OCI-LY1 (cell line): ENCODE data around the gene ST8SIA6.

Experiments used
- H2AFZ ChIP-seq: fragments of 200-600 bp; sonication (generic), shearing (Covaris generic); 2 replicates; pipeline ENCODE4 v1.6.0; 2014; ENCODE audit warnings: antibody characterized with exemption, mild to moderate bottlenecking, low read length
- H3F3A ChIP-seq: fragments of 200-600 bp; sonication (generic), shearing (Covaris generic); 2 replicates; pipeline ENCODE4 v1.6.0; 2014; ENCODE audit warnings: mild to moderate bottlenecking, antibody characterized with exemption, low read length, moderate library complexity; ENCODE audit not compliant: insufficient read depth
- H3K27ac ChIP-seq: fragments of 200-600 bp; sonication (generic); 2 replicates; pipeline ENCODE4 v1.5.1; 2014; ENCODE audit warnings: low read length, mixed run types, mild to moderate bottlenecking, low read depth; ENCODE audit not compliant: poor library complexity, severe bottlenecking
- H3K27me3 ChIP-seq: fragments of 200-600 bp; sonication (generic); 2 replicates; pipeline ENCODE4 v1.6.0; 2014; ENCODE audit warnings: antibody characterized with exemption, mild to moderate bottlenecking, low read length, moderate library complexity; ENCODE audit not compliant: insufficient read depth
- H3K36me3 ChIP-seq: fragments of 200-600 bp; sonication (generic); 2 replicates; pipeline ENCODE4 v1.6.1; 2014; ENCODE audit warnings: mild to moderate bottlenecking, antibody characterized with exemption, low read length, moderate library complexity, mixed read lengths; ENCODE audit not compliant: insufficient read depth
- H3K4me1 ChIP-seq: fragments of 200-600 bp; sonication (generic); 2 replicates; pipeline ENCODE4 v1.5.1; 2014; ENCODE audit warnings: mild to moderate bottlenecking, low read length, moderate library complexity; ENCODE audit not compliant: insufficient read depth, severe bottlenecking
- H3K4me2 ChIP-seq: fragments of 200-600 bp; sonication (generic), shearing (Covaris generic); 2 replicates; pipeline ENCODE4 v1.6.1; 2014; ENCODE audit warnings: low read length
- H3K4me3 ChIP-seq: fragments of 200-600 bp; sonication (generic); 2 replicates; pipeline ENCODE4 v1.5.1; 2014; ENCODE audit warnings: low read length, low read depth, mild to moderate bottlenecking, mixed read lengths; ENCODE audit not compliant: poor library complexity, severe bottlenecking
- H3K79me2 ChIP-seq: fragments of 200-600 bp; shearing (Covaris generic); 2 replicates; pipeline ENCODE4 v1.6.1; 2016; ENCODE audit warnings: mixed run types, low read length, mixed read lengths; ENCODE audit not compliant: insufficient read depth
- H3K9ac ChIP-seq: fragments of 200-600 bp; sonication (generic), shearing (Covaris generic); 2 replicates; pipeline ENCODE4 v1.6.1; 2014; ENCODE audit warnings: mild to moderate bottlenecking, low read length, mixed read lengths
- H3K9me2 ChIP-seq: fragments of 200-600 bp; sonication (generic), shearing (Covaris generic); 2 replicates; pipeline ENCODE4 v1.6.1; 2014; ENCODE audit warnings: low read depth, mild to moderate bottlenecking, low read length, mixed read lengths
- H3K9me3 ChIP-seq: fragments of 200-600 bp; shearing (Covaris generic); 2 replicates; pipeline ENCODE4 v1.6.1; 2014; ENCODE audit warnings: low read length, mixed read lengths
- H4K20me1 ChIP-seq: fragments of 200-600 bp; sonication (generic), shearing (Covaris generic); 2 replicates; pipeline ENCODE4 v1.6.0; 2016; ENCODE audit warnings: mild to moderate bottlenecking, low read length; ENCODE audit not compliant: insufficient read depth
- CTCF ChIP-seq: fragments of 200-600 bp; sonication (generic), shearing (Covaris generic); IDR thresholded peaks from 2 replicates; pipeline ENCODE4 v1.5.1; 2017; ENCODE audit warnings: mild to moderate bottlenecking, antibody characterized with exemption, low read length, moderate library complexity, mixed read lengths
- EZH2 ChIP-seq: fragments of 200-600 bp; sonication (generic), shearing (Covaris generic); IDR thresholded peaks from 2 replicates; pipeline ENCODE4 v1.8.0; 2017; ENCODE audit warnings: borderline replicate concordance, mixed run types, mild to moderate bottlenecking, antibody characterized with exemption, low read length, moderate library complexity, mixed read lengths

ST8SIA6 gene

GRCh38 chr10:17423632-17424186 is 30.7 kb downstream of the ST8SIA6 start:
- no peak overlapping the region for H3K4me2 ChIP-seq
- TF ChIP-seq CTCF (no peak), EZH2 (no peak)
- H3K9ac ChIP-seq, result no peak overlapping the region
- H3K9me3 ChIP-seq, result no peaks in the 10 kb centered on the region
- H3K9me2 ChIP-seq, result no peaks in the 10 kb centered on the region
- no peak overlapping the region for H2AFZ ChIP-seq
- no peaks in the 10 kb centered on the region for H3F3A ChIP-seq
- no peaks in the 10 kb centered on the region for H3K79me2 ChIP-seq
- no peaks in the 10 kb centered on the region for H3K4me1 ChIP-seq
- no peaks in the 10 kb centered on the region for H3K27me3 ChIP-seq
- no peak overlapping the region for H3K27ac ChIP-seq
- no peaks in the 10 kb centered on the region for H3K36me3 ChIP-seq
- no peaks in the 10 kb centered on the region for H4K20me1 ChIP-seq
- H3K4me3 ChIP-seq, result no peak overlapping the region

GRCh38 chr10:17422931-17423330 is 31.5 kb downstream of the ST8SIA6 start:
- Histone ChIP-seq H3K9me3 (no peaks in the 10 kb centered on the region), H3F3A (no peaks in the 10 kb centered on the region), H2AFZ (no peak overlapping the region), H3K4me2 (no peak overlapping the region), H3K9ac (no peak overlapping the region), H3K4me3 (no peak overlapping the region), H4K20me1 (no peaks in the 10 kb centered on the region), H3K36me3 (no peaks in the 10 kb centered on the region), H3K27ac (no peak overlapping the region), H3K27me3 (no peaks in the 10 kb centered on the region), H3K79me2 (no peaks in the 10 kb centered on the region), H3K9me2 (no peaks in the 10 kb centered on the region), H3K4me1 (no peaks in the 10 kb centered on the region)
- no peak for TF ChIP-seq CTCF
- TF ChIP-seq EZH2, result no peak

GRCh38 chr10:17418249-17418648 is 36.1 kb downstream of the ST8SIA6 start:
- Histone ChIP-seq H3F3A (no peaks in the 10 kb centered on the region), H3K9me2 (no peaks in the 10 kb centered on the region), H4K20me1 (no peaks in the 10 kb centered on the region), H2AFZ (no peak overlapping the region), H3K36me3 (no peaks in the 10 kb centered on the region), H3K79me2 (no peaks in the 10 kb centered on the region), H3K4me3 (no peak overlapping the region), H3K9me3 (no peaks in the 10 kb centered on the region), H3K4me1 (no peaks in the 10 kb centered on the region), H3K27ac (no peak overlapping the region), H3K4me2 (no peak overlapping the region), H3K9ac (no peak overlapping the region), H3K27me3 (no peaks in the 10 kb centered on the region)
- TF ChIP-seq CTCF, result no peak
- TF ChIP-seq EZH2, result no peak
